AML-193 (cell line): ENCODE measurements around the gene DNMT3A.

Experiments
- DNase-seq, 2 experiments: peaks; one replicate each; lab custom pipeline; 2025; lab: John Stamatoyannopoulos, UW

DNMT3A gene

GRCh38 chr2:25204190-25204838 lies 137.4 kb downstream of the DNMT3A start:
- DNase-seq = no peak

- no peak for DNase-seq
These were observed 139.4 kb downstream of the DNMT3A start for GRCh38 chr2:25202275-25202674.

GRCh38 chr2:25201794-25202193 lies 139.9 kb downstream of the DNMT3A start:
- no peak for DNase-seq

GRCh38 chr2:25201265-25201664 lies 140.5 kb downstream of the DNMT3A start:
- no peak for DNase-seq

- DNase-seq = no peak
These were observed 143.1 kb downstream of the DNMT3A start for GRCh38 chr2:25198576-25198975.

- DNase-seq = no peak
These were observed 143.6 kb downstream of the DNMT3A start for GRCh38 chr2:25198209-25198525.

GRCh38 chr2:25197336-25198208 lies 144.2 kb downstream of the DNMT3A start:
- DNase-seq = no peak

GRCh38 chr2:25194576-25195122 lies 147.1 kb downstream of the DNMT3A start:
- no peak for DNase-seq

- no peak for DNase-seq
These were observed 151.2 kb downstream of the DNMT3A start for GRCh38 chr2:25190536-25190935.

GRCh38 chr2:25188405-25188804 lies 153.3 kb downstream of the DNMT3A start:
- DNase-seq = no peak

- no peak for DNase-seq
These were observed 153.9 kb downstream of the DNMT3A start for GRCh38 chr2:25187729-25188350.

- DNase-seq = no peak
These were observed 157.5 kb downstream of the DNMT3A start for GRCh38 chr2:25184254-25184653.

- no peak for DNase-seq
These were observed 162.7 kb downstream of the DNMT3A start for GRCh38 chr2:25178976-25179375.
